HG03521 (cell line): Measurements from ENCODE around the gene INSM1.

ENCODE experiments used
- ATAC-seq: cut with Tn5 transposase; IDR thresholded peaks from one replicate; pipeline ENCODE4 v1.9.1; 2021; ENCODE audit warnings: mild to moderate bottlenecking, moderate library complexity; ENCODE audit not compliant: unreplicated experiment

The INSM1 gene

GRCh38 chr20:20417876-20418676, 50.2 kb downstream of the INSM1 start:
- ATAC-seq: no peak
